AG10803 (cell line): Measurements from ENCODE around the gene LHX5.

Experiments used
- DNase-seq: peaks from one replicate; pipeline ENCODE4 v3.0.0; 2010; ENCODE audit warnings: low read depth
- H3K4me3 ChIP-seq: 2 replicates; pipeline ENCODE4 v1.5.1; 2011; ENCODE audit warnings: mild to moderate bottlenecking, low read length, control low read depth
- CTCF ChIP-seq: conservative IDR thresholded peaks from 2 replicates; pipeline ENCODE4 v1.5.1; 2011; ENCODE audit warnings: mild to moderate bottlenecking, low read length, control low read depth, inconsistent platforms

LHX5 gene

GRCh38 chr12:113471619-113472171 is at the start of gene LHX5:
LHX5 (minus strand) TSS chr12:113471871; CDS start chr12:113471498, 373 bp downstream.
- H3K4me3 ChIP-seq, result no peak within 1 kb of the TSS
- TF ChIP-seq CTCF, result no peak
- no peak for DNase-seq

- DNase-seq, result no peak
- H3K4me3 ChIP-seq, result no peak overlapping the region
- TF ChIP-seq CTCF, result no peak
These were observed 48.0 kb upstream of the LHX5 start for GRCh38 chr12:113519464-113520307.

- no peak for TF ChIP-seq CTCF
- no peak for DNase-seq
- no peak overlapping the region for H3K4me3 ChIP-seq
These were observed 43.6 kb upstream of the LHX5 start for GRCh38 chr12:113515082-113515856.

- no peak for TF ChIP-seq CTCF
- H3K4me3 ChIP-seq, result no peak overlapping the region
- DNase-seq, result no peak
These were observed 42.9 kb upstream of the LHX5 start for GRCh38 chr12:113514602-113515001.

GRCh38 chr12:113512568-113512967 is 40.9 kb upstream of the LHX5 start:
- no peak for TF ChIP-seq CTCF
- no peak overlapping the region for H3K4me3 ChIP-seq
- DNase-seq, result no peak

- no peak for DNase-seq
- H3K4me3 ChIP-seq, result no peak overlapping the region
- no peak for TF ChIP-seq CTCF
These were observed 35.2 kb upstream of the LHX5 start for GRCh38 chr12:113506867-113507266.
